GM21723 (cell line): ENCODE data around the gene APOBEC3H.
"Not testable (repeated sequence)": the region's sequence is repeated elsewhere in the genome, so short reads cannot be mapped to it uniquely, and the experiment has no call there.

ENCODE experiments used
- ATAC-seq: cut with Tn5 transposase; IDR thresholded peaks from one replicate; pipeline ENCODE4 v1.9.1; 2021; ENCODE audit warnings: mild to moderate bottlenecking, moderate library complexity; ENCODE audit not compliant: unreplicated experiment

The APOBEC3H gene

GRCh38 chr22:39097098-39098020, at the start of gene APOBEC3H:
TSS of gene APOBEC3H (plus strand) at chr22:39097244. CDS start at chr22:39100279, 3,035 bp downstream.
- no peak for ATAC-seq

GRCh38 chr22:39049486-39049885, 47.6 kb upstream of the APOBEC3H start:
- not testable (repeated sequence) for ATAC-seq

DNA sequence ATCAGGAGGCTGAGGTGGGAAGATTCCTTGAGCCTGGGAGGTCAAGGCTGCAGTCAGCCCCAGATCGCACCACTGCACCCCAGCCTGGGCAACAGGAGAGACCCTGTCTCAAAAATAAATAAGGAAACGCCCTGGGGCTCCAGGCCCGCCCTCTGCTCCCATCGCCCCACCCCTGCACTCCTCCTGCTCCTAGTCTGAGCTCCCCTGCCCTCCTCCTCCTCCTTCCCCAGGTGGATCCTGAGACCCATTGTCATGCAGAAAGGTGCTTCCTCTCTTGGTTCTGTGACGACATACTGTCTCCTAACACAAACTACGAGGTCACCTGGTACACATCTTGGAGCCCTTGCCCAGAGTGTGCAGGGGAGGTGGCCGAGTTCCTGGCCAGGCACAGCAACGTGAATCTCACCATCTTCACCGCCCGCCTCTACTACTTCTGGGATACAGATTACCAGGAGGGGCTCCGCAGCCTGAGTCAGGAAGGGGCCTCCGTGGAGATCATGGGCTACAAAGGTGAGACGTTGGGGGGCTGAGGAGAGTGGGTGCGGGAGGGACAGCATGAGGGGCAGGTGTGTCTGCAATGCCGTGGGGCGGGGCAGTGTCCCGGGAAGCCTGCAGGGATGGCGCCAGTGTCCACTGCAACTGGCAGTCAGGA, 45.1 kb upstream of the APOBEC3H start:
- ATAC-seq, result not testable (repeated sequence)

DNA sequence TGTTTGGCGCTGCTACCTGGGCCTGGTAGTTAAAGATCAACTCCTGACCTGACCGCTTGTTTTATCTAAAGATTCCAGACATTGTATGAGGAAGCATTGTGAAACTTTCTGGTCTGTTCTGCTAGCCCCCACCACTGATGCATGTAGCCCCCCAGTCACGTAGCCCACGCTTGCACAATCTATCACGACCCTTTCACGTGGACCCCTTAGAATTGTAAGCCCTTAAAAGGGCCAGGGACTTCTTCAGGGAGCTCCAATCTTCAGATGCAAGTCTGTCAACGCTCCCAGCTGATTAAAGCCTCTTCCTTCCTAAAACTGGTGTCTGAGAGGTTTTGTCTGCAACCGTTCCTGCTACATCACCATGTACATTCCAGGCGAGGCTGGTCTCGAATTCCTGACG, 41.4 kb upstream of the APOBEC3H start:
- no peak for ATAC-seq

- not testable (repeated sequence) for ATAC-seq
Measured at GRCh38 chr22:39061290-39061689, 35.8 kb upstream of the APOBEC3H start.

GRCh38 chr22:39061951-39062350, 35.1 kb upstream of the APOBEC3H start:
- not testable (repeated sequence) for ATAC-seq

- ATAC-seq, result not testable (repeated sequence)
Measured at GRCh38 chr22:39063904-39064303, 33.1 kb upstream of the APOBEC3H start.

DNA sequence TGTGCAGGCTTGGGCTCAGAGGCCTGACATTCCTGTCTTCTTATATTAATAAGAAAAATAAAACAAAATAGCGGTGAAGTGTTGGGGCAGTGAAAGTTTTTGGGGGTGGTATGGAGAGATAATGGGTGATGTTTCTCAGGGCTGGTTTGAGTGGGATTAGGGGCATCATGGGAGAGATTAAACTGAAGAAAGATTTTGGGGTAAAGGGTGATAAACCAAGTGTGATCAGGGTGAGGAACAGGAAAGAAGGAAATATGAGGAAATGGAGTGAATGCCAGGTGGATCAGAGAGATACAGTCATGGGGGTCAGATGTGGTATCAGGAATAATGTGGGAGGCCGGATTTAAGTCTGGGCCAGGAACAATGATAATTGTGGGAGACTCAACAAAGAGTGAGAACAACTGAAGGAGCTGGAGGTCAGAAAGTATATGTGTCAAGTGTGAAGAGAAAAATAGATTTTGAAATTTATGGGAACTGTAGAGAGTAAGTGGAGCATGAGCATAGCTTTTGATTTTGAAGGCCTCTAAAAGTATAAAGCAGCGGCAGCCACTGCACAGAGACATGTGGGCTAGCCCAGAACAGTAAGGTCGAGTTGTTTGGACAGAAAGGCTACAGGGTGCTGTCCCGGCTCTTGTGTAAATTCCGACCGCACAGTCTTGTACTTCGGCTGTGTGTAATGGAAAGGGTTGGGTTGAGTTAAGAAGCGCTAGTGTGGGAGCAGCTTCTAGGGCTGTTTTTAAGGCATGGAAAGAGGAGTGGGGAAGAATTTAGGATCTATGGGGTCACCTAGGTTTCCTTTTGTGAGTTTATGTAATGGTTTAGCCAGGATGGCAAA, 30.4 kb upstream of the APOBEC3H start:
- not testable (repeated sequence) for ATAC-seq

GRCh38 chr22:39068033-39068785, 28.8 kb upstream of the APOBEC3H start:
- ATAC-seq, result no peak

GRCh38 chr22:39070186-39070585, 26.9 kb upstream of the APOBEC3H start:
- no peak for ATAC-seq

- not testable (repeated sequence) for ATAC-seq
Measured at GRCh38 chr22:39072581-39072981, 24.5 kb upstream of the APOBEC3H start.

DNA sequence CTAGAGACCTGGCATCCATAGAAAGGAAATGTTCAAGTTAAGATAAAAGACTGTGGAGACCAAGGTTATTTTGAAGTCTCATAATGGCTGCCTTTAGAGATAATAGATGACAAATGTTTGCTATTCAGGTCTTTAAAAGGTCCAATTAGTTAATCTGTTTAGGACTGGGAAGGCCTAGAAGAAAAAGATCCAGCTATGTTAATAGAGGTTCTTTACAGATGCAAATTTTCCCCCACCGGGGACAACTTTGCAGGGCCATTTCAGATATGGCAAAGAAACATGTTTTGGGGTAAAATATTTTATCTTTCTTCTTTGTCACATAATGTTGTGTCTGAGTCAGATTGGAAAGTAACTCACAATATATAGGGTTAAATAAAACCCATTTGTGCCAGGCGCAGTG, 23.1 kb upstream of the APOBEC3H start:
- no peak for ATAC-seq

DNA sequence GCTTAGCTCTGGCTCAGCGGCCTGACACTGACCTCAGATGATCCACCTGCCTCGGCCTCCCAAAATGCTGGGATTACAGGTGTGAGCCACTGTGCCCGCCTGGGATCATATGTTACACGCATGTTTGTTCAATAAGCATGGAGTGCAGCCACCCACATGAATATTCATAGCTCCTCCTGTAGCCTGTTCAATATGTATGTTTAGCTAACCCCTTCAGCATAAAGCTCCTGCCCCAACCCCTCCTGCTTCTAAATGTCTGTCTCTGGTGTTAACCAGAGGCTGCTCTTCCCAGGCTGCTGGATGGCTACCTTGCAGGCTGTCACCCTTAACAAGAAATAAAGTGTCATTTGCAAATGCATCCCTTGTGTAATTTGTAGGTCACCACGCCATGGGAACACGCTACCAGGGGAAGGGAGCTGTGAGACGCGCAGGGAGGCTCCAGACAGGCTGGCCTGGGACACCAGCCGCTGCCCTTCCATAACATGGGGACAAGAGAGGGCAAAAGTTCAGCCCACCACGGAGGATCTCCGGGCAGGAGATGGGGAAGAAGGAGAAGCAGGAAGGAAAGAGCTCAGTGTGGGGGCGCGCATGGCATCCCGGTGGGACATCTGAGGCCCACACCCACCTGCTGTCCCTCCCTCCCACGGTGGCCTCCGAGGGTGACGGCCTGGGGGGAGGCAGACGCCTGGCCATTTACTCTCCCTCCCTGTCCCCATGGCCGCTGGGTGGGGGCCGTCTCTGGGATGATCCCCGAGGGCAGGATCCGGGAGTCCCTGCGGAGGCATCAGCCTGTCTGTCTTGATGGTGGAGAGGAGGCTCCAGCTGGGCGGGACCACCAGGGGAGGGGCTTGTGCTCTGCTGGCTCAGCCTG, 20.7 kb upstream of the APOBEC3H start:
- ATAC-seq, result not testable (repeated sequence)

- peak; percentile 80 for ATAC-seq
Measured at GRCh38 chr22:39077026-39077840, 19.8 kb upstream of the APOBEC3H start, which contains the start of gene APOBEC3G. TSS of gene APOBEC3G (plus strand) at chr22:39077275. CDS start at chr22:39077362, 87 bp downstream.

DNA sequence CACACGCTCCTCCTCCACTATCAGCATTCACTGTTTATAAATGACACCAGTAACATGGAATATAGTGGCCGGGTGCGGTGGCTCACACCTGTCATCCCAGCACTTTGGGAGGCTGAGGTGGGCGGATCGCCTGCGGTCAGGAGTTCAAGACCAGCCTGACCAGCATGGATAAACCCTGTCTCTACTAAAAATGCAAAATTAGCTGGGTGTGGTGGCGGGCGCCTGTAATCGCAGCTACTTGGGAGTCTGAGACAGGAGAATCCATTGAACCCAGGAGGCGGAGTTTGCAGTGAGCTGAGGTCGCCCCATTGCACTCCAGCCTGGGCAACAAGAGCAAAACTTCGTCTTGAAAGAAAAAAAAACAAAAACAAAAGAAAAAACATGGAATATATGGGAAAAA, 19.1 kb upstream of the APOBEC3H start:
- not testable (repeated sequence) for ATAC-seq

GRCh38 chr22:39078329-39078728, 18.7 kb upstream of the APOBEC3H start:
- no peak for ATAC-seq

DNA sequence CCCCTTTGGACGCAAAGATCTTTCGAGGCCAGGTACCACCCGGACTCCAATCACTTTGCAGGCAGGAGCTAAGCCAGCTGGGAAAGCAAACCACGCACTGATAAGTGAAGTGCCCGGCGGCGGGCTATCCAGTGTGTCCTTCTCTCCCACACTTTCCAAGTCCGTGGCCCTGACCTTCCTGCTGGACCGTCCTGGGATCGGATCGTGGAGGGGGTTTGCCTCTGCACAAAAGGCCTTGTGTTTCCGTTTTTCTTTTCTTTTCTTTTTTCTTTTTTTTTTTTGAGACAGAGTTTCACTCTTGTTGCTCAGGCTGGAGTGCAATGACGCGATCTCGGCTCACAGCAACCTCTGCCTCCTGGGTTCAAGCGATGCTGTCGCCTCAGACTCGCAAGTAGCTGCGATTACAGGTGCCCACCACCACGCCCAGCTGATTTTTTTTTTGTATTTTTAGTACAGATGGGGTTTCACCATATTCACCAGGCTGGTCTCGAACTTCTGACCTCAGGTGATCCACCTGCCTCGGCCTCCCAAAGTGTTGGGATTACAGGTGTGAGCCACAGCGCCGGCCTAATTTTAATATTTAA, 17.9 kb upstream of the APOBEC3H start:
- not testable (repeated sequence) for ATAC-seq
